BLaER1 (cell line): ENCODE measurements around the gene DEFB132.
A peak's percentile ranks its signal among the peaks of the same experiment; 100 is the strongest.

ENCODE experiments used
- H3K27ac ChIP-seq: shearing (Covaris generic); formaldehyde crosslinking; 2 replicates; pipeline ENCODE4 v1.8.1; 2022
- H3K27me3 ChIP-seq: shearing (Covaris generic); formaldehyde crosslinking; 2 replicates; pipeline ENCODE4 v1.8.1; 2022
- H3K36me3 ChIP-seq: shearing (Covaris generic); formaldehyde crosslinking; 2 replicates; pipeline ENCODE4 v1.8.1; 2022
- H3K4me1 ChIP-seq: shearing (Covaris generic); formaldehyde crosslinking; 2 replicates; pipeline ENCODE4 v1.8.1; 2022
- H3K4me2 ChIP-seq: shearing (Covaris generic); formaldehyde crosslinking; 2 replicates; pipeline ENCODE4 v1.8.1; 2022
- H3K4me3 ChIP-seq: shearing (Covaris generic); formaldehyde crosslinking; 2 replicates; pipeline ENCODE4 v1.8.1; 2022
- H3K9ac ChIP-seq: shearing (Covaris generic); formaldehyde crosslinking; 2 replicates; pipeline ENCODE4 v1.8.1; 2022
- H3K9me3 ChIP-seq: shearing (Covaris generic); formaldehyde crosslinking; 2 replicates; pipeline ENCODE4 v1.8.1; 2022
- H4K20me1 ChIP-seq: shearing (Covaris generic); formaldehyde crosslinking; 2 replicates; pipeline ENCODE4 v1.8.1; 2022
- Cebpa-rat ChIP-seq: shearing (Covaris generic); IDR thresholded peaks from 2 replicates; pipeline ENCODE4 v1.8.1; 2022

Gene DEFB132

DNA sequence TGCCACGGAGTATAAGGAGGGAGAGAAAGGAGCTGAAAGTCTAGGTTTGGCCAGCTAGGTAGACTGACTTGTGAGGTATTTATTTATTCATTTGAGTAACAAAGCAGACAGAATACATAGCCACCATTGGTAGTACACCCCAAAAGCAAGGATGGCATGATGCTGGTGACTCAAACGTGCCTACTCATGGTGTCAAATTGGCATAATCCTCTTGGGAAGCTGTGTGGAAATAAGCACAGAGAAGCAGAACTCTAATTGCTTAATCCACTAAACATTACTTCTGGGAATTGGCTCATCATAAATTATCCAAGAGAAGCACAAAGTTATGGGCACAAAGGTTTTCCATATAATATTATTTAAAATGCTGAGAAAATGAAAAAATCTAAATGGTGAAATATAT is 2.5 kb downstream of the DEFB132 start:
- TF ChIP-seq Cebpa-rat = no peak
- Histone ChIP-seq H4K20me1 (no peaks in the 10 kb centered on the region), H3K27ac (no peak overlapping the region), H3K4me2 (no peak overlapping the region), H3K27me3 (no peaks in the 10 kb centered on the region), H3K36me3 (no peaks in the 10 kb centered on the region), H3K4me3 (no peak overlapping the region), H3K4me1 (no peaks in the 10 kb centered on the region), H3K9me3 (no peaks in the 10 kb centered on the region), H3K9ac (no peak overlapping the region)

DNA sequence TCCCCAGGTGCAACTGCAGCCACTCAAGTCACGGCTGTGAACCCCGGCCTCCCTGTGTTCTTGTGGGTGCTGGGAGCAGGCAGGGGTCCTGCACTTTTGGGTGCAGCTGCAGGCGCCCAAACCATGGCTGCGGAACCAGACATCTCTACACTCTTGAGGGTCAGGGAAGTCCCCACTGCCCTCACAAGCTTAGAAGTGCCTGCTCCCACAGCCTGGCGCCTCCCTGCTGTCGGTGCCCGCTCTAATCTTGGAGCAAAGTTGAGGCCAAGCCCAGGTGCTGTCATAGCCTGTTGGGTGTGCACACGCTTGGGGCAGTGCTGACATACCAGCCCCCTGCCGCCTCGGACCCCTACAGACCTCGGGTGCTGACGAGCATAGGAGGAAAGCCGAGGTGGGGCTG is 6.2 kb downstream of the DEFB132 start:
- TF ChIP-seq Cebpa-rat = no peak
- Histone ChIP-seq H3K27ac (no peak overlapping the region), H3K9me3 (no peaks in the 10 kb centered on the region), H3K4me3 (no peak overlapping the region), H3K4me1 (peaks cover 4% of the 10 kb centered on the region; the same call in 1 of the 2 replicates), H3K36me3 (no peaks in the 10 kb centered on the region), H4K20me1 (no peaks in the 10 kb centered on the region), H3K9ac (no peak overlapping the region), H3K4me2 (no peak overlapping the region), H3K27me3 (no peaks in the 10 kb centered on the region)

DNA sequence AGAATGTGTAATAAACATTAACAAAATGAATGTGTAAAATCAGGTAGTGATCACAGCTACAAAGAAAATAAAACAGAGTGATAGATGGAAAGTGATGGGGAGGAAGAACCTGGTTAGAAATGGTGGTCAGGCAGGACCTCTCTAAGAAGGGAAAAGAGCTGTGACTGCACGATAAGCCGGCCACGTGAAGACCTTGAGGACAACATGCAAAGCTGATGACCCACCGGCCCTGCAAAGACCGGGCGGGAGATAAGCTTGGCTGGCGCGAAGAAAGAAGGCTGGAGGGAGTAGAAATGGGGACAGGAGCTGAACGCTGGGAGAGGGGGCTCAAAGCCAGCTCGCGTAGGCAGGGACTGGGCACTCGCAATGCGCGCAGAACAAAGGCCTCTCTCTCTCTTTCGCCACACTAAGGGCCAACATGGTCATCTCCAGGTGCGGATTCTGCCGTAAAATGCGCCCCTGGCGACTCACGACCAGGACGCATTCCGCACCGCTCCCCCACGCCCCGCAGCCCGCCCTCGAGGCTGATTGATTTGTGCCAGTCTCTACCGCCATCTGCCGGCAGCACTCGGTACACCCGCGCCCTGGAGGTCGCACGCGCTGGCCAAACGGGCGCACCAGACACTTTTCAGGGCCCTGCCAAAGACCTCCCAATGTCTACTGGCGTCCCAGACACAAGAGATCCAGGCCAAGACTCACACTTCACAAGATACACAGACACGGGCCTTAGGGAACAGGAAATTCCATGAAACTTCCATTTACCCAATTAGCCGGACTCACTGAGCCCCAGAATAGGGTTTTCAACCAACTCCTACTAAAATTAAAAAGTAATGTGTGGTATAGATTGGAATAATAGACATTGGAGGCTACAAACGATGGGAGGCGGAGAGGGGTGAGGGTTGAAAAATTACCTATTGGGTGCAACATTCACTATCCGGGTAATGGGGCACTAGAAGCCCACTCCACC is 9.4 kb downstream of the DEFB132 start:
- H3K4me1 ChIP-seq = peaks cover 15% of the 10 kb centered on the region
- no peaks in the 10 kb centered on the region for H3K9me3 ChIP-seq
- H4K20me1 ChIP-seq = no peaks in the 10 kb centered on the region
- H3K4me2 ChIP-seq = peak overlapping the region; percentile 85
- TF ChIP-seq Cebpa-rat = no peak
- H3K27me3 ChIP-seq = no peaks in the 10 kb centered on the region
- peak overlapping the region; percentile 16; the same call in 1 of the 2 replicates for H3K27ac ChIP-seq
- peak overlapping the region; percentile 62 for H3K9ac ChIP-seq
- H3K4me3 ChIP-seq = peak overlapping the region; percentile 62
- H3K36me3 ChIP-seq = 0 out of 2 replicates have a peak, but pooled peaks cover 6% of the 10 kb centered on the region

DNA sequence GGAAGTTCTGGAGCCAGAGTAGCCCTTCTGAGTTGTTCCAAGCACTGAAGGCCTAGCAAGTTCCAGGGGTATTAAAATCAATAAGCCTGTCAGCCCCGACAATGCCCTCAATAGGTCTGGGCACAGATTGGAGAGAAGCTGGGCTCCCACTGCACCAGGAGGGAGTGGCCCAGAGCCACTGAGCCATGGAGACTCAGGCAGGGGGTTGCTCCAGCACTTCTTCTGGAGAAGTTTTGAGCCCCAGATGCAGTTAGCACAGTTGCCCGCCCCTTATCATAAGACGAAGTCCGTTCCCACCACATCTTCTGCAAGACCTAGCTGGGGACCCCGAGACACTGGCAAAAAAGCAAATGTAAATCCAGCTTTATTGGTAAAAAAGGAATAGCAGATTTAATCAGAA is 13.0 kb downstream of the DEFB132 start:
- Histone ChIP-seq H3K4me2 (peak overlapping the region; percentile 17; the same call in 1 of the 2 replicates), H3K4me3 (no peak overlapping the region), H3K9ac (no peak overlapping the region)

DNA sequence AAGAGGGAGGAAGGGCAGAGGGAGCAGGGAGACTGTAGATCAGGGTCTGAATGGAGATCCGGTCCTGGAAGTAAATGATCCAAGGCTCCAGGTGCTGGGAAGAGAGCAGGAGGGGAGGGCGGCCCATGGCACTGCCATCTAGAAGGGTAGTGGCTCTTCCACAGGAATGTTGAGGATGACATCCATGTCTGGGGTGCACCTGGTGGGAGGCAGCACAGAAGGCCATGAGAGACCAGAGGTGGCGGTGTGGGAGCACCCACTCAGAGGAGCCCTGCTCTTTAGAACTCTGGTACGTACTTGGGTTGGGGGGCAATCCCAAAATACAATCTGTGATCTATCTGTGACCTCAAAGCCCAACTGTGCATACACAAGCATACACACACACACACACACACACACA is 13.5 kb downstream of the DEFB132 start:
- H3K27me3 ChIP-seq = no peaks in the 10 kb centered on the region
- no peak overlapping the region for H3K4me3 ChIP-seq
- peaks cover 40% of the 10 kb centered on the region for H3K36me3 ChIP-seq
- H3K9ac ChIP-seq = no peak overlapping the region
- H3K27ac ChIP-seq = no peak overlapping the region
- no peak for TF ChIP-seq Cebpa-rat
- no peak overlapping the region for H3K4me2 ChIP-seq
- H3K4me1 ChIP-seq = peaks cover 30% of the 10 kb centered on the region
- H4K20me1 ChIP-seq = no peaks in the 10 kb centered on the region
- no peaks in the 10 kb centered on the region for H3K9me3 ChIP-seq

More for the DNA sequence above, 13.0 kb downstream of the DEFB132 start:
- peaks cover 35% of the 10 kb centered on the region for H3K36me3 ChIP-seq
- no peaks in the 10 kb centered on the region for H3K27me3 ChIP-seq
- no peak overlapping the region for H3K27ac ChIP-seq
- TF ChIP-seq Cebpa-rat = no peak
- no peaks in the 10 kb centered on the region for H3K9me3 ChIP-seq
- peaks cover 30% of the 10 kb centered on the region for H3K4me1 ChIP-seq
- no peaks in the 10 kb centered on the region for H4K20me1 ChIP-seq

DNA sequence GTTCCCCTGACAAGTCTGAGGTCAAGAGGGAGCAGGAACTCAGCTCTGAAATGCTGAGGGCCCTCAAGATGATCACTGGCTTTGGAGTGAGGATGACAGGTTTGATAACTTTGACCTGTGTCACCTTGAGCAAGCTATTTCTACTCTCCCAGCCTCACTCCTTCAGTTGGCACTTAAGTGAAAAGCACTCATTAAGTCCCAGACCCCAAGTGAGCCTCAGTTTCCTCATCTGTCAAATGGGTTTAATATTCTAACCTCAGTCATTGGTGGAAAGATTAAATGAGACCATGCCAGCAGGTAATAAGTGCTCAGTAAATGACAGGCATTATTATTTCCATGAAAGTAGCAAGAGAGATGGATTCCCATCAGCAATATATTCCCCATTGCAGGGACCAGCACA is 14.0 kb downstream of the DEFB132 start:
- TF ChIP-seq Cebpa-rat = no peak
- Histone ChIP-seq H3K9ac (no peak overlapping the region), H3K36me3 (peaks cover 45% of the 10 kb centered on the region), H3K27me3 (no peaks in the 10 kb centered on the region), H3K27ac (no peak overlapping the region), H3K9me3 (no peaks in the 10 kb centered on the region), H4K20me1 (no peaks in the 10 kb centered on the region), H3K4me3 (no peak overlapping the region), H3K4me1 (peaks cover 29% of the 10 kb centered on the region), H3K4me2 (no peak overlapping the region)

DNA sequence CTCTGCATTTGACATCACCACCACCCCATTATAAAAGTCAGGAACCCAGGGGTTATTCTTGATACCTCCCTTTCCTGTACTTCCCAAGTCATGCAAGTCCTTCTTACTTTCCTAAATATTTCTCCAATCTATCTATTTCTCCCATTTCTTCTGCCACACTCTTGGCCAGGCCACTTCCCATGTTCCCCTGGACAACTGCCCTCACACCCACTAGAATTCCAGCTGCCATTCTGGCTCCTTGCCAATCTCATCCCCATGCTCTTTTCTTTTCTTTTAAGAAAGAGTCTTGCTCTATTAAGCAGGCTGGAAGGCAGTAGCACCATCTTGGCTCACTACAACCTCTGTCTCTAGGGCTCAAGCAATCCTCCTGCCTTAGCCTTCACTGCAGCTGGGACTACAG is 15.2 kb downstream of the DEFB132 start:
- H3K4me1 ChIP-seq = peaks cover 26% of the 10 kb centered on the region
- no peak for TF ChIP-seq Cebpa-rat
- H3K4me2 ChIP-seq = no peak overlapping the region

DNA sequence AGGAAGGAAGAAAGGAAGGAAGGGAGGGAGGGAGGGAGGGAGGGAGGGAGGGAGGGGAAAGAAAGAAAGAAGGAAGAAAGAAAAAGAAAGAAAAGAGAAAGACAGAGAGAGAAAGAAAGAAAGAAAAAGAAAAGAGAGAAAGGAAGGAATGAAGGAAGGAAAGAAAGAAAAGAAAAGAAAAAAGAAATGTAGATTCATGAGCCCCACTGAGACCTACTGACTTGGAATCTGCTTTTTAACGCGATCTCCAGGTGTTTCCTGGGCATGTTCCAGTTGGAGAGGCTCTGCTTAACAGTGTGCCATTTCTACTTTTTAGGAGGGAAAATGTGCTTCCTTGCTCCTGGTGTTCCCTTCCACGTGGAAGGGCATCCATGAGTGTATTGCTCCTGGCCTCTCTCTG is 16.4 kb downstream of the DEFB132 start:
- peaks cover 66% of the 10 kb centered on the region for H3K36me3 ChIP-seq
- no peak for TF ChIP-seq Cebpa-rat

More for the DNA sequence above, 15.2 kb downstream of the DEFB132 start:
- no peak overlapping the region for H3K4me3 ChIP-seq
- peaks cover 57% of the 10 kb centered on the region for H3K36me3 ChIP-seq
- no peaks in the 10 kb centered on the region for H3K9me3 ChIP-seq
- no peak overlapping the region for H3K9ac ChIP-seq
- no peaks in the 10 kb centered on the region for H4K20me1 ChIP-seq
- no peak overlapping the region for H3K27ac ChIP-seq
- no peaks in the 10 kb centered on the region for H3K27me3 ChIP-seq

DNA sequence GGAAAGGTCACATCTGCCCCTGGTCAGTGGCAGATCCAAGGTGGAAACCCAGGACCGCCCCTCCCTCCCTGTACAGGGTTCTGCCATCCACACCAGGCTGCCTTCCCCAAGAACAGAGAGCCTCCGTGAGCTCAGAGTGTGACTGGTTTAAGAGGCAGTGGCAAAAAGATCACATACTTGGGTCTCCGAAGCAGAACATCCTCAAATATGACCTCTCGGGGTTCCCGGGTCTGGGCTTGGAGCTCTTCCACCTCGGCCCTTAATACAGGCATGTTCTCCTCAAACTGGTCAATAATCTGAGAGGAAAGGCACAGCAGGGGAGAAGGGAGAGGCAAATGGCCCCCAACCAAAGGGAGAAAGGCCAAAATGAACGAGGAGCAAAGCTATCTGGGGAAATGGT is 18.3 kb downstream of the DEFB132 start:
- Histone ChIP-seq H4K20me1 (no peaks in the 10 kb centered on the region), H3K27me3 (no peaks in the 10 kb centered on the region), H3K4me1 (peaks cover 20% of the 10 kb centered on the region), H3K9ac (no peak overlapping the region), H3K27ac (no peak overlapping the region), H3K4me2 (no peak overlapping the region), H3K4me3 (no peak overlapping the region), H3K36me3 (peaks cover 84% of the 10 kb centered on the region), H3K9me3 (0 out of 2 replicates have a peak, but pooled peaks cover 3% of the 10 kb centered on the region)
- no peak for TF ChIP-seq Cebpa-rat

More for the DNA sequence above, 16.4 kb downstream of the DEFB132 start:
- Histone ChIP-seq H3K9me3 (no peaks in the 10 kb centered on the region), H3K4me3 (no peak overlapping the region), H4K20me1 (no peaks in the 10 kb centered on the region), H3K9ac (no peak overlapping the region), H3K4me1 (peaks cover 26% of the 10 kb centered on the region), H3K27ac (0 out of 2 replicates have a peak overlapping the region, but pooled peaks have one; percentile 46), H3K27me3 (no peaks in the 10 kb centered on the region), H3K4me2 (peak overlapping the region; percentile 44)
